ENCODE data around the gene MPHOSPH10.

DNA sequence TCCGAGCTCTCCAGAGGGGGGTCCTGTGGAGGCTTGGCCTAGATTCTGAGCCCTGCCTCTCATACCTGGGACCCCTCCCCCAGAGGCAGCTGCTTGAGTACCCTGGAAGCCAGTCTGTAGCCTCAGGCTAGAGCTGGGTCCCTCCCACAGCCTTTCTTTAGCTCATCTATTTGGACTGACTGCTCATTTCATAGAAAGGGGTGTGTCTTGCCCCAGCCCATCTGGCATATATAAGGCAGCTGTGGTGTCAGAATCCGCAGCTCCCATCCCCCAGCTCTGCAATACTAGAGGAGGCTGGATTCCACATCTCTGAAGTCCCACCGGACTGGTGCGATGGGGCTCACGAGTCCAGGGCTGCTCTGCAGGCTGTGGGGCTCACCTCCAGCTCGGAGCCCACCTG lies 26.1 kb downstream of the MPHOSPH10 start:
- TF ChIP-seq SMC3 (conservative IDR thresholded peaks at IDR 0.05; ENCODE audit: poor library complexity) (no peak), TAF1 (IDR thresholded peaks at IDR 0.05; ENCODE audit: low read depth) (no peak), EZH2 (IDR thresholded peaks at IDR 0.05; ENCODE audit: borderline replicate concordance, insufficient read depth, low read length, poor library complexity, severe bottlenecking) (no peak), EP300 (conservative IDR thresholded peaks at IDR 0.05; ENCODE audit: poor library complexity, severe bottlenecking) (no peak), POLR2AphosphoS5 (IDR thresholded peaks at IDR 0.05) (no peak)
- TF ChIP-seq, protein P1, sequence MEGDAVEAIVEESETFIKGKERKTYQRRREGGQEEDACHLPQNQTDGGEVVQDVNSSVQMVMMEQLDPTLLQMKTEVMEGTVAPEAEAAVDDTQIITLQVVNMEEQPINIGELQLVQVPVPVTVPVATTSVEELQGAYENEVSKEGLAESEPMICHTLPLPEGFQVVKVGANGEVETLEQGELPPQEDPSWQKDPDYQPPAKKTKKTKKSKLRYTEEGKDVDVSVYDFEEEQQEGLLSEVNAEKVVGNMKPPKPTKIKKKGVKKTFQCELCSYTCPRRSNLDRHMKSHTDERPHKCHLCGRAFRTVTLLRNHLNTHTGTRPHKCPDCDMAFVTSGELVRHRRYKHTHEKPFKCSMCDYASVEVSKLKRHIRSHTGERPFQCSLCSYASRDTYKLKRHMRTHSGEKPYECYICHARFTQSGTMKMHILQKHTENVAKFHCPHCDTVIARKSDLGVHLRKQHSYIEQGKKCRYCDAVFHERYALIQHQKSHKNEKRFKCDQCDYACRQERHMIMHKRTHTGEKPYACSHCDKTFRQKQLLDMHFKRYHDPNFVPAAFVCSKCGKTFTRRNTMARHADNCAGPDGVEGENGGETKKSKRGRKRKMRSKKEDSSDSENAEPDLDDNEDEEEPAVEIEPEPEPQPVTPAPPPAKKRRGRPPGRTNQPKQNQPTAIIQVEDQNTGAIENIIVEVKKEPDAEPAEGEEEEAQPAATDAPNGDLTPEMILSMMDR (IDR thresholded peaks at IDR 0.05; ENCODE audit: poor library complexity, severe bottlenecking): no peak
